Cardiac septum (tissue), 1 donor: Measurements from ENCODE around the gene DAO. TPM values are rescaled to one million over a fixed set of nuclear protein-coding genes. Genes with fewer than 3 reads are reported as not detected.
A peak's percentile ranks its signal among the peaks of the same experiment; 100 is the strongest.
"Not testable (repeated sequence)": the region's sequence is repeated elsewhere in the genome, so short reads cannot be mapped to it uniquely, and the experiment has no call there.

ENCODE experiments used
- DNase-seq: peaks from one replicate; pipeline ENCODE4 v3.0.0-alpha.2; 2020; ENCODE audit warnings: low spot score
- intact Hi-C: fragments of 100-400 bp; cut with DNase I; formaldehyde crosslinking; loops from one replicate; pipeline ENCODE4 v1.14.0; 2022
- total RNA-seq: library from RNA; stranded (reverse); fragmentation: NEBNext Ultra II Directional; extraction: Animal tissue kit (Norgen Biotek cat#: 25700); gene quantifications from one replicate; pipeline ENCODE4 v1.2.1, GENCODE V29; 2021
- donor health status: DM: no; HTN: no; CAD: no.

DAO gene
- total RNA-seq, 1 donor from 2014 or later: not detected

- intact Hi-C loops: no loop called here
- DNase-seq: no peak
Observed at GRCh38 chr12:108846290-108846701, 33.6 kb upstream of the DAO start.

GRCh38 chr12:108847705-108848104 lies 32.2 kb upstream of the DAO start:
- intact Hi-C loops: no loop called here
- no peak for DNase-seq

- intact Hi-C loops: loop anchor here (5.0 to 10.0 kb wide), 2 partner anchors 117 to 155 kb away; partner anchors contain the start of gene CORO1C
- no peak for DNase-seq
Observed at GRCh38 chr12:108849660-108850059, 30.2 kb upstream of the DAO start.

- DNase-seq: peak; percentile 87
- intact Hi-C loops: loop anchor here (5.0 to 10.0 kb wide), 2 partner anchors 119 to 156 kb away; partner anchors contain the start of gene CORO1C
Observed at GRCh38 chr12:108850854-108851573, 28.9 kb upstream of the DAO start.

- intact Hi-C loops: loop anchor here (2.0 to 10.0 kb wide), 3 partner anchors 14 to 158 kb away; partner anchors contain the start of gene CORO1C
- DNase-seq: no peak
Observed at GRCh38 chr12:108852674-108853309, 27.1 kb upstream of the DAO start.

GRCh38 chr12:108853426-108853825 lies 26.5 kb upstream of the DAO start:
- intact Hi-C loops: loop anchor here (2.0 to 10.0 kb wide), 3 partner anchors 15 to 159 kb away; partner anchors contain the start of gene CORO1C
- DNase-seq: no peak

- intact Hi-C loops: loop anchor here (2.0 to 10.0 kb wide), 3 partner anchors 15 to 159 kb away; partner anchors contain the start of gene CORO1C
- no peak for DNase-seq
Observed at GRCh38 chr12:108853981-108854446, 25.9 kb upstream of the DAO start.

- DNase-seq: no peak
- intact Hi-C loops: loop anchor here (5.0 to 10.0 kb wide), 6 partner anchors 32 to 292 kb away; partner anchors contain the start of genes ALKBH2, CORO1C, ISCU and SART3
Observed at GRCh38 chr12:108854451-108855283, 25.2 kb upstream of the DAO start.

GRCh38 chr12:108855284-108856169 lies 24.4 kb upstream of the DAO start:
- DNase-seq: no peak
- intact Hi-C loops: loop anchor here (2.0 to 10.0 kb wide), 7 partner anchors 33 to 293 kb away; partner anchors contain the start of genes ALKBH2, ISCU and SART3

GRCh38 chr12:108856170-108856427 lies 23.8 kb upstream of the DAO start:
- intact Hi-C loops: loop anchor here (2.0 to 10.0 kb wide), 7 partner anchors 34 to 294 kb away; partner anchors contain the start of genes ALKBH2, ISCU and SART3
- no peak for DNase-seq

GRCh38 chr12:108856428-108857157 lies 23.3 kb upstream of the DAO start:
- peak; percentile 93 for DNase-seq
- intact Hi-C loops: loop anchor here (2.0 to 10.0 kb wide), 7 partner anchors 34 to 294 kb away; partner anchors contain the start of genes ALKBH2, ISCU and SART3

GRCh38 chr12:108857158-108857407 lies 22.8 kb upstream of the DAO start:
- intact Hi-C loops: loop anchor here (2.0 to 10.0 kb wide), 7 partner anchors 35 to 295 kb away; partner anchors contain the start of genes ALKBH2, ISCU and SART3
- DNase-seq: no peak

GRCh38 chr12:108858311-108859074 lies 21.4 kb upstream of the DAO start:
- intact Hi-C loops: loop anchor here (5.0 to 10.0 kb wide), 5 partner anchors 36 to 296 kb away; partner anchors contain the start of genes ALKBH2, ISCU and SART3
- DNase-seq: no peak

- intact Hi-C loops: loop anchor here (5.0 to 10.0 kb wide), 5 partner anchors 37 to 297 kb away; partner anchors contain the start of genes ALKBH2, ISCU and SART3
- DNase-seq: not testable (repeated sequence)
Observed at GRCh38 chr12:108859141-108859922, 20.6 kb upstream of the DAO start.

- DNase-seq: no peak
- intact Hi-C loops: loop anchor here (5.0 to 10.0 kb wide), 5 partner anchors 38 to 298 kb away; partner anchors contain the start of genes ALKBH2, ISCU and SART3
Observed at GRCh38 chr12:108859923-108860291, 20.0 kb upstream of the DAO start.

- intact Hi-C loops: no loop called here
- DNase-seq: no peak
Observed at GRCh38 chr12:108860443-108860842, 19.4 kb upstream of the DAO start.
